Common myeloid progenitor, CD34-positive (primary cell): ENCODE measurements around the gene GHRH.

Experiments
- CTCF ChIA-PET: fragments of 350-600 bp; sonication (Branson Sonifier 250); formaldehyde crosslinking; loops from one replicate; lab custom pipeline; 2021; ENCODE audit warnings: antibody characterized with exemption; lab: Charles Lee
- POLR2A ChIA-PET: fragments of 350-600 bp; sonication (Branson Sonifier 250); formaldehyde crosslinking; loops from one replicate; lab custom pipeline; 2021; ENCODE audit warnings: antibody characterized with exemption; lab: Charles Lee
- DNase-seq, 3 donors: peaks; one replicate each; pipeline versions ENCODE4 v3.0.0 to v3.0.0-alpha.2; 2013
- H3K27ac ChIP-seq, 2 experiments: 1 replicate in 1 of 2; 2 replicates in 1 of 2; pipeline ENCODE4 v1.7.0; 2013; ENCODE audit warnings: inconsistent platforms in 2 of 2, low read length in 2 of 2, mild to moderate bottlenecking in 2 of 2, low read depth in 1 of 2, moderate library complexity in 1 of 2; ENCODE audit not compliant: severe bottlenecking in 2 of 2, insufficient read depth in 1 of 2, poor library complexity in 1 of 2
- H3K27me3 ChIP-seq, 5 experiments: replicated peaks in 2 of 5; 1 replicate in 3 of 5; 2 replicates in 2 of 5; pipeline versions ENCODE4 v1.6.1 to v1.7.0; 2013; ENCODE audit warnings: low read length in 4 of 5, mild to moderate bottlenecking in 2 of 5, moderate library complexity in 2 of 5, inconsistent platforms in 1 of 5; ENCODE audit not compliant: insufficient read depth in 5 of 5, control insufficient read depth in 4 of 5
- H3K36me3 ChIP-seq, 4 experiments: 1 replicate in 2 of 4; 2 replicates in 2 of 4; pipeline versions ENCODE4 v1.6.1 to v1.7.0; 2013; ENCODE audit warnings: low read length in 3 of 4, control low read depth in 1 of 4, mild to moderate bottlenecking in 1 of 4; ENCODE audit not compliant: control insufficient read depth in 4 of 4, insufficient read depth in 4 of 4
- H3K4me1 ChIP-seq, 4 experiments: 1 replicate in 3 of 4; 2 replicates in 1 of 4; pipeline versions ENCODE4 v1.6.1 to v1.7.1; 2013; ENCODE audit warnings: low read length in 3 of 4, mild to moderate bottlenecking in 3 of 4, control low read depth in 1 of 4, inconsistent platforms in 1 of 4, moderate library complexity in 1 of 4; ENCODE audit not compliant: control insufficient read depth in 4 of 4, insufficient read depth in 4 of 4; ENCODE audit errors: control extremely low read depth in 1 of 4
- H3K4me3 ChIP-seq, 7 experiments: 1 replicate in 4 of 7; 2 replicates in 3 of 7; pipeline versions ENCODE4 v1.5.1 to v1.7.0; 2013; ENCODE audit warnings: mild to moderate bottlenecking in 7 of 7, low read length in 6 of 7, moderate library complexity in 6 of 7, inconsistent platforms in 2 of 7, low read depth in 2 of 7, control low read depth in 1 of 7; ENCODE audit not compliant: insufficient read depth in 4 of 7, control insufficient read depth in 1 of 7; ENCODE audit errors: extremely low read depth in 1 of 7
- H3K9me3 ChIP-seq, 5 experiments: 1 replicate in 4 of 5; 2 replicates in 1 of 5; pipeline versions ENCODE4 v1.6.1 to v1.7.1; 2013; ENCODE audit warnings: low read length in 4 of 5, mild to moderate bottlenecking in 2 of 5, inconsistent platforms in 1 of 5, low read depth in 1 of 5, moderate library complexity in 1 of 5; ENCODE audit not compliant: control insufficient read depth in 4 of 5, insufficient read depth in 2 of 5; ENCODE audit errors: control extremely low read depth in 1 of 5
- WGBS: methylation state at CpG from one replicate; pipeline ENCODE4 v1.1.5; 2013; ENCODE audit not compliant: insufficient coverage; 5-methylcytosine and 5-hydroxymethylcytosine counted together

The GHRH gene

DNA sequence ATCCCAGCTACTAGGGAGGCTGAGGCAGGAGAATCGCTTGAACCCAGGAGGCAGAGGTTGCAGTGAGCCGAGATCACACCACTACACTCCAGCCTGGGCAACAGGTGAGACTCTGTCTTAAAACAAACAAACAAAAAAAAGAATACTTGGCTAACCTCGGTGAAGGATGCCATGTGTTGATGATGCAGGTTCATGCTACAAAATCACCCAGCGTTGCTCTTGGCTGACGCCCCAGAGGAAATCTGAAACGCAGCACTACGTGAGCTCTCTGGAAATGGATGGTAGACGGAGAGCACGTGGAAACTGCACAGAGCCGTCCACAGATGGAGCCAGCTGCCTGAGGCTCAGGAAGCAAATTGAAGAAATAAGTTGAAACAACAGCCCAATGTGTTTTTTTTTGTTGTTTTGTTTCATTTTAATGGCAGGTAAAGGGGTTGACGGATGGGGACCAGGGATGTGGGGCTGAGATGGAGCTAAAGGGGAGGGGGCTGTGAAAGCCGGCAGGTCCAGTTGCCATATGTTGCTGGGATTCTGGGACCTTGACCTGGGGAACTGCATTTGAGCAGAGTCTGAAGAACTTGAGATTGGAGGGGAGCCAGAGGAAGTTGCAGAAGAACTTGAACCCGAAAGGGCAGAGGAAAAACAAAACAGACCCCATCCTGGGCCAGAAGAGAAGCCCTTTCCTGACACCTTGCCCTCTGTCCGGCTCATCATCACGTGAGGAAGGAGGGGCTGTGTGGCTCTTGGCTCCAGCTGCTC, 15.1 kb upstream of the GHRH start:
- DNase-seq: peak; percentile 72 to 87 (median 83)
- POLR2A ChIA-PET: interaction anchor here (0.7 to 1.1 kb wide), 2 partner anchors 25 to 491 kb away, joined by 3 to 4 read pairs; no protein-coding TSS in a partner anchor
- WGBS: 2% methylated on average over 13 of the region's 15 CpGs
- Histone ChIP-seq H3K27ac (no peak overlapping the region), H3K4me3 (peak overlapping the region in 3 of 7 experiments; percentile 36 to 57 (median 46)), H3K27me3 (no peaks in the 10 kb centered on the region), H3K9me3 (no peaks in the 10 kb centered on the region), H3K36me3 (no peaks in the 10 kb centered on the region), H3K4me1 (peaks cover 14 to 45% (median 33%) of the 10 kb centered on the region in 4 experiments)
- CTCF ChIA-PET: interaction anchor here (0.6 to 3.8 kb wide), 19 partner anchors 9 to 274 kb away, joined by 3 to 39 read pairs (median 4); partner anchors contain the start of gene MANBAL

- POLR2A ChIA-PET: interaction anchor here (1.3 kb wide), 1 partner anchor 14 kb away, joined by 3 read pairs; the partner anchor contains the start of gene MANBAL
- peak overlapping the region in 1 of 7 experiments; percentile 26 for H3K4me3 ChIP-seq
- H3K27ac ChIP-seq: peak overlapping the region in 1 of 2 experiments; percentile 57
- H3K9me3 ChIP-seq: no peaks in the 10 kb centered on the region
- DNase-seq: peak; percentile 45 to 85 (median 82)
- H3K27me3 ChIP-seq: no peaks in the 10 kb centered on the region
- 50% methylated on average over 2 of the region's 5 CpGs for WGBS
- CTCF ChIA-PET: interaction anchor here (1.2 to 3.8 kb wide), 4 partner anchors 13 to 260 kb away, joined by 3 to 39 read pairs (median 10); partner anchors contain the start of gene MANBAL
- H3K4me1 ChIP-seq: peaks cover 19 to 62% (median 49%) of the 10 kb centered on the region in 4 experiments
- no peaks in the 10 kb centered on the region for H3K36me3 ChIP-seq
Measured at GRCh38 chr20:37274851-37275524, 13.4 kb upstream of the GHRH start.

DNA sequence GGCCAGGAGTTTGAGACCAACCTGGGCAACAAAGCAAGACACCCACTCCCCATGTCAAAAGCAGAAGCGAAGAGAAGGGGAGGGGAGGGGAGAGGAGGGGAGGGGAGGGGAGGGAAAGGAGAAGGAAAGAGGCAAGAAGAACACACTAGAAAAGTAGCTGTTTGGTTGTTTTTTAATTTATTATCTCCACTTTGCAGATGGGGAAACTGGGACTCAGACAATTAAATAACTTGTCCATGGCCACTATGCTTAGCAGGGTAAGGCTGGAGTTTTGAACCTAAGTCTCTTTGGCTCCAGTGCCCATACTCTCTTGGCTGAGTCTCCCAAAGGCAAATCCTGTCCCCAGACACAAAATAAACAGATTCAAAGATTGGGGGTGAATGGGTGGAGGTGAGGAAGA, 12.4 kb upstream of the GHRH start:
- Histone ChIP-seq H3K36me3 (no peaks in the 10 kb centered on the region), H3K4me3 (no peak overlapping the region), H3K27me3 (no peaks in the 10 kb centered on the region), H3K27ac (no peak overlapping the region), H3K9me3 (no peaks in the 10 kb centered on the region), H3K4me1 (peaks cover 20 to 67% (median 54%) of the 10 kb centered on the region in 4 experiments)
- CTCF ChIA-PET: no interaction called here
- POLR2A ChIA-PET: no interaction called here
- DNase-seq: peak in 2 of 3 donors; percentile 29 to 41
- WGBS: no CpG with 5 or more reads among the region's 1 CpG

DNA sequence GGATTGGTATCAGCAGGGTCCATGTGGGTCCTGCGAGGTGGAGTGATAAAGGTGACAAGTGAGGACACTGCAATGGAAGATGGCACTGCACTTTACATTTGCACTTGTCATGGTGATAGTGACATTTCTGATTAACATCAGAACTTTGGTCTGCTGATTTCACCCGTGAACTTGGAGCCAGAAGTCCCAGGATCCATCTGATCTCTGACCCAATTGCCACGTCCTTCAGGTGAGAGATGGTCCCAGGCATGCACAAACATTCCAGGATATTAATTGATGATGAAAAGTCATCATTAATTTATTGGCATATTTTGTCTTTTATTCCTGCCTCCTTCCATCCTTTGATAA, 9.8 kb upstream of the GHRH start:
- WGBS: 87% methylated on average over 2 of the region's 3 CpGs

GRCh38 chr20:37270576-37271420, 9.2 kb upstream of the GHRH start:
- peak; percentile 83 to 95 (median 94) for DNase-seq
- H3K9me3 ChIP-seq: no peaks in the 10 kb centered on the region
- no peak overlapping the region for H3K4me3 ChIP-seq
- peak overlapping the region in 1 of 2 experiments; percentile 55 for H3K27ac ChIP-seq
- 69% methylated on average over 12 of the region's 12 CpGs for WGBS
- H3K36me3 ChIP-seq: no peaks in the 10 kb centered on the region
- ChIA-PET POLR2A (interaction anchor here (0.6 to 1.2 kb wide), 4 partner anchors 9 to 111 kb away, joined by 3 to 5 read pairs (median 3); no protein-coding TSS in a partner anchor), CTCF (interaction anchor here (0.9 to 8.3 kb wide), 19 partner anchors 9 to 272 kb away, joined by 3 to 81 read pairs (median 4); partner anchors contain the start of genes BLCAP and MANBAL)
- no peaks in the 10 kb centered on the region for H3K27me3 ChIP-seq
- peaks cover 14 to 54% (median 42%) of the 10 kb centered on the region in 4 experiments for H3K4me1 ChIP-seq

More for the DNA sequence above, 9.8 kb upstream of the GHRH start:
- ChIA-PET CTCF (interaction anchor here (0.9 to 8.3 kb wide), 11 partner anchors 11 to 272 kb away, joined by 3 to 81 read pairs (median 4); partner anchors contain the start of gene BLCAP), POLR2A (interaction anchor here (1.1 to 1.2 kb wide), 2 partner anchors 9 to 65 kb away, joined by 3 to 5 read pairs; no protein-coding TSS in a partner anchor)
- Histone ChIP-seq H3K27ac (peak overlapping the region in 1 of 2 experiments; percentile 55), H3K4me3 (no peak overlapping the region), H3K27me3 (no peaks in the 10 kb centered on the region), H3K36me3 (no peaks in the 10 kb centered on the region), H3K4me1 (peaks cover 16 to 57% (median 42%) of the 10 kb centered on the region in 4 experiments), H3K9me3 (no peaks in the 10 kb centered on the region)
- no peak for DNase-seq

GRCh38 chr20:37267667-37268313, 6.2 kb upstream of the GHRH start:
- Histone ChIP-seq H3K4me1 (peaks cover 6 to 32% (median 24%) of the 10 kb centered on the region in 4 experiments), H3K27ac (no peak overlapping the region), H3K9me3 (no peaks in the 10 kb centered on the region), H3K36me3 (no peaks in the 10 kb centered on the region), H3K4me3 (no peak overlapping the region), H3K27me3 (no peaks in the 10 kb centered on the region)
- POLR2A ChIA-PET: no interaction called here
- 98% methylated on average over 12 of the region's 15 CpGs for whole genome bisulfite sequencing
- no peak for DNase-seq
- CTCF ChIA-PET: interaction anchor here (0.7 to 8.3 kb wide), 5 partner anchors 9 to 264 kb away, joined by 3 to 81 read pairs (median 8); partner anchors contain the start of gene BLCAP
